GM13977 (cell line): ENCODE results near the gene F2RL1.
"Not testable (repeated sequence)": the region's sequence is repeated elsewhere in the genome, so short reads cannot be mapped to it uniquely, and the experiment has no call there.

ENCODE experiments used
- DNase-seq: peaks from one replicate; pipeline ENCODE4 v3.0.0; 2012; ENCODE audit warnings: low spot score
- in situ Hi-C: fragments of 300-500 bp; cut with MboI; formaldehyde crosslinking; loops from one replicate; pipeline ENCODE4 v1.12.0; 2022; ENCODE audit warnings: low sequenced_read_pairs, low pct_unique_long_range_greater_than_20kb, mixed read lengths, inconsistent platforms; ENCODE audit not compliant: unreplicated experiment
- TF ChIP-seq, protein P1 (sequence below): IDR thresholded peaks from 2 replicates; pipeline ENCODE4 v1.5.1; 2012; ENCODE audit warnings: mild to moderate bottlenecking, control low read depth; ENCODE audit not compliant: insufficient read depth; ENCODE audit errors: extremely low read depth, missing control alignments

F2RL1 gene

DNA sequence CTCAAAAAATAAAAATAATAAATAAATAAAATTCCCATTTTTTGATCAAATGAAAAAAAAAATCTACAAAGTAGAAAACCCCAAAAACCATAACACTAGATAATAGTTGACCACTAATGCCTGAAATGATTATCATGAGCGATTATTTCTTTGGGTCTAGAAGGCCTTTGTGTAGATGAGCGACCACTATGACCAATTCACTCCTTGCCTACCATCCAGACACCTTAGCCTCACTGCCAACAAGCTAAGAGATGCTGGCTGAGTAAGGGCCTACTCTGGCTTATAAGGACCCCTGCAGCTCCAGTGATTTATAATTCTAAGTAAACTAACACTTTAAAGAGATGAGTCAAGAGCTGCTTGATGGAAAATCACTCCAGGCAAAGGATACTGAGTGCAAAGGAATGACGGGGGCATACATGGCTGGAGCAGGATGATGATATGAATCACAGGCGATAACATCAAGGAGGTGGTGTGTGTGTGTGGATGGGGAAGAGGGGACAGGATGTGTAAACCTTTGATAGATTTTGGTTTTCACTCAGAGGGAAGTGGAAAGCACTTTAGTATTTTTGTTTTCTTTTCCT is 4.8 kb upstream of the F2RL1 start:
- in situ Hi-C loops, result no loop called here
- TF ChIP-seq, protein P1, sequence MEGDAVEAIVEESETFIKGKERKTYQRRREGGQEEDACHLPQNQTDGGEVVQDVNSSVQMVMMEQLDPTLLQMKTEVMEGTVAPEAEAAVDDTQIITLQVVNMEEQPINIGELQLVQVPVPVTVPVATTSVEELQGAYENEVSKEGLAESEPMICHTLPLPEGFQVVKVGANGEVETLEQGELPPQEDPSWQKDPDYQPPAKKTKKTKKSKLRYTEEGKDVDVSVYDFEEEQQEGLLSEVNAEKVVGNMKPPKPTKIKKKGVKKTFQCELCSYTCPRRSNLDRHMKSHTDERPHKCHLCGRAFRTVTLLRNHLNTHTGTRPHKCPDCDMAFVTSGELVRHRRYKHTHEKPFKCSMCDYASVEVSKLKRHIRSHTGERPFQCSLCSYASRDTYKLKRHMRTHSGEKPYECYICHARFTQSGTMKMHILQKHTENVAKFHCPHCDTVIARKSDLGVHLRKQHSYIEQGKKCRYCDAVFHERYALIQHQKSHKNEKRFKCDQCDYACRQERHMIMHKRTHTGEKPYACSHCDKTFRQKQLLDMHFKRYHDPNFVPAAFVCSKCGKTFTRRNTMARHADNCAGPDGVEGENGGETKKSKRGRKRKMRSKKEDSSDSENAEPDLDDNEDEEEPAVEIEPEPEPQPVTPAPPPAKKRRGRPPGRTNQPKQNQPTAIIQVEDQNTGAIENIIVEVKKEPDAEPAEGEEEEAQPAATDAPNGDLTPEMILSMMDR, result no peak
- no peak for DNase-seq

GRCh38 chr5:76816110-76816831 is 2.6 kb upstream of the F2RL1 start:
- no peak for DNase-seq
- in situ Hi-C loops, result no loop called here
- TF ChIP-seq, protein P1, result no peak

DNA sequence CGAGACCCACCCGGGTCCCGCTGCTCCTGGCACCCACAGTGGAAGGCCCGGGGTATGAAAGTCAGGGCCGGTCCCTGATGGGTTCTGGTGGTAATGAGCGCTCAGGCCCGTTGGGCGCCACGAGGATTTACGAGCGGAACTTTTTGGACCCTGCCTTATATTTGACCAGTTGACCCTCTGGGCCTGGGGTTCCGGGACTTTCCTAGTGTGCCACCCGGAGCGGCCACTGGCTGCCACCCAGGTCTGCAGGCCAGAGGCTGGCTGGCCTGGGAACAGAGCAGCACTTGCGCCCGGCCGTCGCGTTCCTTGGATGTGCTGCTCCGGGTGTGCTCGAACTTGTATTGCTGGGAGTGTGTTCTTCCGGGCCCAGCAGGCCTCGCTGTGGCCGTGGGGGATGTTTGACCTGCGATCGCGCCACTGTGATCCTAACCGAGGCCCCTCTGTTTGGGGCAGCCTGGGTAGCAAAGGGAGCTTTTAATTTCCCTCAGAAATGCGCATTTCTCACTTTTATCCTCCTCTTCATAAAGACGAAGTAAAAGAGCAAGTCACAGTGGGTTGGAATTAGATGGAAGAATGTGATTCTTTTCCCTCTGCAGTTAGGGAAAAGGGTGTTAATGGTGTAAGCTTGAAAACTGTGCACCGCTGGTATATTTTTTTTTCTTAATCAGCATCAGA is 1.2 kb downstream of the F2RL1 start:
- in situ Hi-C loops, result no loop called here
- no peak for DNase-seq
- TF ChIP-seq, protein P1, result no peak

DNA sequence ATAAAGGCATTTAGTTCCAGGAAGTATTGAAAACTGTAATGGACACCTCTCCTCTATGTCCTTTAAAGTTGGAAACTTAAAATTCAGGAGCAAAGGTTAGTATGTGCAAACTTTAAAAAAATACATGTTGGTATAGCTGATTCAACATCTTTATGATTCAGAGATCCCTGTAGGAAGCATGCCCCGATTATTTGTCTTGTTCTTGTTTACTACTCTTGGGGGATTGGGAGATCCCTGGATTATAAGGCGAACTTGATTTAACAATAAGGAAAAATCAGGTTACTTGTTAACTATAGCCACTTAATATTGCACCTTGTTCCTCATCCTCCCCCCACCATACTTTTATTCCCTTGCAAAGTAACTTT is 1.7 kb downstream of the F2RL1 start:
- in situ Hi-C loops, result no loop called here
- no peak for DNase-seq
- TF ChIP-seq, protein P1, result no peak

- TF ChIP-seq, protein P1, result no peak
- in situ Hi-C loops, result no loop called here
- DNase-seq, result no peak
Observed at GRCh38 chr5:76821136-76821535, 2.3 kb downstream of the F2RL1 start.

GRCh38 chr5:76822105-76822731 is 3.4 kb downstream of the F2RL1 start:
- DNase-seq, in situ Hi-C loops: not testable (repeated sequence)

GRCh38 chr5:76826416-76826815 is 7.6 kb downstream of the F2RL1 start:
- in situ Hi-C loops, result not testable (repeated sequence)

More at GRCh38 chr5:76826416-76826815, 7.6 kb downstream of the F2RL1 start:
- not testable (repeated sequence) for DNase-seq
